GM12875 (cell line): ENCODE measurements around the gene NAV2.

Experiments used
- H3K4me3 ChIP-seq: one replicate; pipeline ENCODE4 v1.5.1; 2011; ENCODE audit warnings: low read depth, low read length, control low read depth
- TF ChIP-seq, protein P1 (sequence below): IDR thresholded peaks from 2 replicates; pipeline ENCODE4 v1.5.1; 2011; ENCODE audit warnings: low read depth, mild to moderate bottlenecking, control low read depth, inconsistent platforms, low read length, moderate library complexity, borderline replicate concordance; ENCODE audit not compliant: insufficient read depth

NAV2 gene

DNA sequence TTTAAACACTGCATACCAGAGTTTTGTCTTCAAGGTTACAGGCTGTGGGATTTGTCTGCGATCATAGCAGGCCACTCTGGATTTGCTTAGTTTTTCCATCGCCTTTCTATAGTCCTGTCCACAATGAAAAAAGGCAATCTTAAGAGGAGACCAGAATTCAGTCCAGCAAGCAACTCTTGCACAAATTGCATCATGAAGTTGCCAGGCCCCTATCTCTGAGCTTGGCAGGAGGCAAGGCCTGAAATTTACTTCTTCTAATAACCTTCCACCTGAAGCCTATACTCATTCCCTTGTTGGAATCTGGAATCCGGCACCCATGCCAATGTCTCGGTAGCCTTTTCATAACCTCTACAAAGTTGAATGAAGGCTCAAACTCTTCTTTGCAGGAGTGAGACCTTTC is 100.1 kb downstream of the NAV2 start:
- TF ChIP-seq, protein P1, sequence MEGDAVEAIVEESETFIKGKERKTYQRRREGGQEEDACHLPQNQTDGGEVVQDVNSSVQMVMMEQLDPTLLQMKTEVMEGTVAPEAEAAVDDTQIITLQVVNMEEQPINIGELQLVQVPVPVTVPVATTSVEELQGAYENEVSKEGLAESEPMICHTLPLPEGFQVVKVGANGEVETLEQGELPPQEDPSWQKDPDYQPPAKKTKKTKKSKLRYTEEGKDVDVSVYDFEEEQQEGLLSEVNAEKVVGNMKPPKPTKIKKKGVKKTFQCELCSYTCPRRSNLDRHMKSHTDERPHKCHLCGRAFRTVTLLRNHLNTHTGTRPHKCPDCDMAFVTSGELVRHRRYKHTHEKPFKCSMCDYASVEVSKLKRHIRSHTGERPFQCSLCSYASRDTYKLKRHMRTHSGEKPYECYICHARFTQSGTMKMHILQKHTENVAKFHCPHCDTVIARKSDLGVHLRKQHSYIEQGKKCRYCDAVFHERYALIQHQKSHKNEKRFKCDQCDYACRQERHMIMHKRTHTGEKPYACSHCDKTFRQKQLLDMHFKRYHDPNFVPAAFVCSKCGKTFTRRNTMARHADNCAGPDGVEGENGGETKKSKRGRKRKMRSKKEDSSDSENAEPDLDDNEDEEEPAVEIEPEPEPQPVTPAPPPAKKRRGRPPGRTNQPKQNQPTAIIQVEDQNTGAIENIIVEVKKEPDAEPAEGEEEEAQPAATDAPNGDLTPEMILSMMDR = no peak
- H3K4me3 ChIP-seq = no peak overlapping the region

DNA sequence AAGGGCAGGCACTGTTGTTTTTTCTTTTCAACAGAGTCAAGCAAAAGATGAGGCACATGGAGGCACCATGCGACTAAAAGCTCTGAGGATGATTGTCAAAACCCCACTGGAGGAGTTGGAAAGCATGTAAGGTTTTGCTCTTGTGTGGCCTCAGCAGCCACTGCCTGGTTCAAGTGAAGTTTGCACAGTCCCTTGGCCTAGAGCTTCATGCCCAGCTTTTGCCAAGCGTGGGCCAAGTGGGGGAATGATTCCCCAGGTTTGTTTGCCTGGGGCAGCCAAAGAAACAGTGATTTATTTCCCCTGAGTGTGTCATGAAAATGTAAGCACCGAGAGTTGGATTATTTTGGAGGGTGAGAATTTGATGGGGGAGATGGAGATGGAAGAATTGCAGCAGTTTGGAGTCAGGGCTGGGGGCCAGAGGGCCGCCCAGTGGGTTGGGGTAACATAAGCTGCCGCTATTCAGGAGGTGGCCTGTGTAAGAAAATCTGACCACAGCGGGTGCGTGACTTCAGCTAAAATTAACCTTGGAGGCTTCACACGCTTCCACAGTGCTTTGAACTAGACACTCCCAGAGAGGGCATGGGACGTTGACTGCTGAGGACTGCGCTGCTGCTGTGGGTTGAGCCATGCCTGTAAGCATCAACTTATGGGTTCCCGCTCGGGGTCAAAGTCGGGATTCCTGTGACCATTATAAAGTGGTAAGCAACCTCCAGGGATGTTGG is 100.7 kb downstream of the NAV2 start:
- no peak overlapping the region for H3K4me3 ChIP-seq

GRCh38 chr11:19814421-19814820 is 101.8 kb downstream of the NAV2 start:
- TF ChIP-seq, protein P1 = no peak

More for the DNA sequence above, 100.7 kb downstream of the NAV2 start:
- TF ChIP-seq, protein P1 = no peak

DNA sequence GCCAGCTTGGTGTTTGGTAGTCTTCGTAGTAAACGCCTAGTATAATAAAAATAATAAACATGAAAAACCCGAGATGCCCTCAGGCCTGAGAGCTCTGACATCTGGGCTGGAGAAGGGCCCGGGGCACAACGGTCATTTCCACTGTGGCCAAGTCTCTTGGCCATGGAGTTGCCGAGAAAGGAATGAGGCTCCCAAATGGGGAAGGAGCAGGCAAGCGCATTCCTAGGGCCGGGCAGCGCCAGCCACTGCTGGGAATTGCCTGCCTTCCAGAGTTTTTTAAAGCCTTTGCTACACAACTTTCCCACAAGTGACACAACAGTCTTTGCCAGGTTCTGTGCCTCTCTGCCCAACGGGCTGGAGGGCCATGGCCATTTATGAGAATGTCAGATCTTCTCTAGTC is 103.4 kb downstream of the NAV2 start:
- H3K4me3 ChIP-seq = no peak overlapping the region
- TF ChIP-seq, protein P1 = no peak

More at GRCh38 chr11:19814421-19814820, 101.8 kb downstream of the NAV2 start:
- no peak overlapping the region for H3K4me3 ChIP-seq

DNA sequence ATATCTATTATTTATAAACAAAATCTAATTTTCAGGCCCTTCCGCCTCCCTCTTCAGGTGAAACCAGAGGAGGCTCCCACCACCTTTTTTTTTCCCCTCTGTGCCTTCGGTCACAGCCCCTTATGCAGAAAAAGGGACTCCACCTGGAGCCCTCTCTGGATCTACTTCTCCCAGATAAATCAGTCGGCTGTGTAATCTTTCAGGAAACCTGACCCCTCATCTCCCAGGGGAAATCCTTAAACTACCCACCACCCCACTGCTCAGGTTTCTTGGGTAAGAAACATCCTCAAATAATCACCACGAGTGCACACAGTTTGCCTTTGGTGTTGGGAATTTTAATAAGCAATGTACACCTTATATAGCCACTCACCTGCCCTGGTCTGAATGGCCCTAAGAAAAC is 104.2 kb downstream of the NAV2 start:
- no peak overlapping the region for H3K4me3 ChIP-seq
- TF ChIP-seq, protein P1 = no peak

DNA sequence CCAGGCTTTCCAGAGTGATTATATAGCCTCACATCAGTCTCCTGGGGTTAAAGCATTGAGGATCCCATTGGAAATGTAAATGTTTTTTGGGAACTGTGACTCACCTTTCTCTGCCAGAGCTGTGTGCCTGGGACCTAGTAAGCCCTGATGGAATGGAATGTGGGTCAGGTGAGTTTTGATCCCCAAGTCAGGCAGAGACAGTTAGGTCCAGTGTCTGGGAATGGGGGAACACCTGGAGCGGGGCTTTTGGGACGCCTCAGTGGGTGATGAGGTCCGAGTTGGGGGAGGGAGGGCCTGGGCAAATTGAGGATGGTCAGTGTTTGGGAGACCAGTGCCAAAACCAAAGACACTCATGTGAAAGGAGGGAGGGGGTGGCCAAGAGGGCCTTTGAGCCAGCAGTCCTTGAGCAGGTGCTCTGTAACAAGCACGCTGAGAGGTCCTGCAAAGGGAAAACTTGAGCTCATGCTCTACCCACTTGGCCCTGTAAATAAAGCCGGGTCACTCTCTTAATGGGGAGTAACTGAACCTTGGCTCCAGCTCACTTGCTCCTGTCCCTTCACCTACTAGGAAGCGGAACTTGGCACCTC is 104.7 kb downstream of the NAV2 start:
- H3K4me3 ChIP-seq = no peak overlapping the region
- TF ChIP-seq, protein P1 = no peak

DNA sequence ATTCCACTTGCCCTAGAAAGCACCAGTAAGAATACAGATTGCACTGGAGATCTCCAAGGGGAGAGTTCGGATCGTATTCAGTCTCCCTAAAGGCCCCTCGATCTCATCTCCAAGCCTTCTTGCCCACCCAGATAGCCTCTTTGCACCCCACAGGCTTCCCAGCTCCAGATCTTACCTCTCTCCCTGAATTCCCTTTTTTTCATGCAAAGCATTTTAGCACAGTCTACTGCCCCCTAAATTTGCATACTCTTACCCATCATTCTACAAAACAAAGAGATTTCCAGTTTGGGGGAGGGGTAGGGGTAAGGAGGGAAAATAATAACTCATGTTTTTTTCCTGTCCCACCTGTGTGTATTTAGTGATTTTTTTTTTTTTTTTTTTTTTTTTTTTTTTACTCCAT is 105.2 kb downstream of the NAV2 start:
- H3K4me3 ChIP-seq = no peak overlapping the region
- TF ChIP-seq, protein P1 = no peak
